ENCODE results near the gene TPRA1.
"Not testable (repeated sequence)": the region's sequence is repeated elsewhere in the genome, so short reads cannot be mapped to it uniquely, and the experiment has no call there.

TPRA1 gene

GRCh38 chr3:127608362-127608718, 17.8 kb upstream of the TPRA1 start:
- Histone ChIP-seq H3K36me3 (replicated peaks) (peaks cover 92% of the 10 kb centered on the region), H3K4me1 (no peaks in the 10 kb centered on the region), H3K27me3 (ENCODE audit: low read depth) (no peaks in the 10 kb centered on the region), H3K4me3 (no peak overlapping the region), H3K9me3 (no peaks in the 10 kb centered on the region)
- DNase-seq (ENCODE audit: low spot score in 2 of 2) = no peak
- in situ Hi-C loops (cut with MboI; ENCODE audit: low sequenced_read_pairs) = no loop called here

GRCh38 chr3:127607675-127608361, 17.3 kb upstream of the TPRA1 start:
- no peak for DNase-seq (ENCODE audit: low spot score in 2 of 2)
- no peaks in the 10 kb centered on the region for H3K4me1 ChIP-seq
- peaks cover 92% of the 10 kb centered on the region for H3K36me3 ChIP-seq (replicated peaks)
- in situ Hi-C loops (cut with MboI; ENCODE audit: low sequenced_read_pairs) = no loop called here
- no peak overlapping the region for H3K4me3 ChIP-seq
- H3K27me3 ChIP-seq (ENCODE audit: low read depth) = no peaks in the 10 kb centered on the region
- no peaks in the 10 kb centered on the region for H3K9me3 ChIP-seq

- Histone ChIP-seq H3K36me3 (replicated peaks) (peaks cover 92% of the 10 kb centered on the region), H3K4me3 (no peak overlapping the region)
- in situ Hi-C loops (cut with MboI; ENCODE audit: low sequenced_read_pairs) = no loop called here
Measured at GRCh38 chr3:127606981-127607595, 16.6 kb upstream of the TPRA1 start.

GRCh38 chr3:127606086-127606805, 15.7 kb upstream of the TPRA1 start:
- Histone ChIP-seq H3K9me3 (no peaks in the 10 kb centered on the region), H3K4me3 (no peak overlapping the region), H3K36me3 (replicated peaks) (peaks cover 93% of the 10 kb centered on the region), H3K27me3 (ENCODE audit: low read depth) (no peaks in the 10 kb centered on the region), H3K4me1 (no peaks in the 10 kb centered on the region)
- DNase-seq (ENCODE audit: low spot score in 2 of 2) = no peak
- in situ Hi-C loops (cut with MboI; ENCODE audit: low sequenced_read_pairs) = no loop called here

More at GRCh38 chr3:127606981-127607595, 16.6 kb upstream of the TPRA1 start:
- Histone ChIP-seq H3K9me3 (no peaks in the 10 kb centered on the region), H3K27me3 (ENCODE audit: low read depth) (no peaks in the 10 kb centered on the region), H3K4me1 (no peaks in the 10 kb centered on the region)
- no peak for DNase-seq (ENCODE audit: low spot score in 2 of 2)

GRCh38 chr3:127605547-127605946, 15.0 kb upstream of the TPRA1 start:
- H3K36me3 ChIP-seq (replicated peaks) = peaks cover 93% of the 10 kb centered on the region
- DNase-seq (ENCODE audit: low spot score in 2 of 2) = not testable (repeated sequence)

GRCh38 chr3:127604546-127605165, 14.1 kb upstream of the TPRA1 start:
- Histone ChIP-seq H3K27me3 (ENCODE audit: low read depth) (no peaks in the 10 kb centered on the region), H3K4me1 (peaks cover 10% of the 10 kb centered on the region; the same call in 1 of the 2 replicates), H3K9me3 (no peaks in the 10 kb centered on the region), H3K4me3 (no peak overlapping the region), H3K36me3 (replicated peaks) (peaks cover 94% of the 10 kb centered on the region)
- in situ Hi-C loops (cut with MboI; ENCODE audit: low sequenced_read_pairs) = no loop called here
- no peak for DNase-seq (ENCODE audit: low spot score in 2 of 2)

More at GRCh38 chr3:127605547-127605946, 15.0 kb upstream of the TPRA1 start:
- in situ Hi-C loops (cut with MboI; ENCODE audit: low sequenced_read_pairs); H3K4me3 ChIP-seq; H3K27me3 ChIP-seq (ENCODE audit: low read depth); H3K9me3 ChIP-seq; H3K4me1 ChIP-seq: not testable (repeated sequence)

- DNase-seq (ENCODE audit: low spot score in 2 of 2) = no peak
- H3K9me3 ChIP-seq = no peaks in the 10 kb centered on the region
- peaks cover 15% of the 10 kb centered on the region for H3K4me1 ChIP-seq
- H3K36me3 ChIP-seq (replicated peaks) = peaks cover 96% of the 10 kb centered on the region
- no peaks in the 10 kb centered on the region for H3K27me3 ChIP-seq (ENCODE audit: low read depth)
- in situ Hi-C loops (cut with MboI; ENCODE audit: low sequenced_read_pairs) = no loop called here
- no peak overlapping the region for H3K4me3 ChIP-seq
Measured at GRCh38 chr3:127604035-127604434, 13.5 kb upstream of the TPRA1 start.

GRCh38 chr3:127600749-127601456, 10.4 kb upstream of the TPRA1 start:
- Histone ChIP-seq H3K9me3 (no peaks in the 10 kb centered on the region), H3K27me3 (ENCODE audit: low read depth) (no peaks in the 10 kb centered on the region), H3K36me3 (replicated peaks) (peaks cover 69% of the 10 kb centered on the region), H3K4me1 (peaks cover 19% of the 10 kb centered on the region), H3K4me3 (peak overlapping the region; percentile 53; the same call in 1 of the 2 replicates)
- DNase-seq (ENCODE audit: low spot score in 2 of 2) = no peak
- in situ Hi-C loops (cut with MboI; ENCODE audit: low sequenced_read_pairs) = no loop called here

GRCh38 chr3:127598841-127599570, 8.5 kb upstream of the TPRA1 start:
- H3K4me1 ChIP-seq = peaks cover 19% of the 10 kb centered on the region
- in situ Hi-C loops (cut with MboI; ENCODE audit: low sequenced_read_pairs) = no loop called here
- H3K36me3 ChIP-seq (replicated peaks) = peaks cover 52% of the 10 kb centered on the region
- DNase-seq (ENCODE audit: low spot score in 2 of 2) = no peak
- H3K4me3 ChIP-seq = peak overlapping the region; percentile 53
- H3K27me3 ChIP-seq (ENCODE audit: low read depth) = no peaks in the 10 kb centered on the region
- H3K9me3 ChIP-seq = no peaks in the 10 kb centered on the region

- H3K4me3 ChIP-seq = peak overlapping the region; percentile 53; the same call in 1 of the 2 replicates
- DNase-seq (ENCODE audit: low spot score in 2 of 2) = no peak
- in situ Hi-C loops (cut with MboI; ENCODE audit: low sequenced_read_pairs) = no loop called here
- H3K4me1 ChIP-seq = peaks cover 19% of the 10 kb centered on the region
- H3K9me3 ChIP-seq = no peaks in the 10 kb centered on the region
- no peaks in the 10 kb centered on the region for H3K27me3 ChIP-seq (ENCODE audit: low read depth)
- H3K36me3 ChIP-seq (replicated peaks) = peaks cover 34% of the 10 kb centered on the region
Measured at GRCh38 chr3:127597020-127597771, 6.7 kb upstream of the TPRA1 start.

GRCh38 chr3:127595303-127595702, 4.8 kb upstream of the TPRA1 start:
- in situ Hi-C loops (cut with MboI; ENCODE audit: low sequenced_read_pairs) = no loop called here
- DNase-seq (ENCODE audit: low spot score in 2 of 2) = no peak
- H3K4me3 ChIP-seq = no peak overlapping the region
- no peaks in the 10 kb centered on the region for H3K9me3 ChIP-seq
- H3K36me3 ChIP-seq (replicated peaks) = peaks cover 17% of the 10 kb centered on the region
- no peaks in the 10 kb centered on the region for H3K27me3 ChIP-seq (ENCODE audit: low read depth)
- peaks cover 25% of the 10 kb centered on the region for H3K4me1 ChIP-seq

- Histone ChIP-seq H3K4me1 (peaks cover 14% of the 10 kb centered on the region), H3K4me3 (no peak overlapping the region), H3K36me3 (replicated peaks) (no peaks in the 10 kb centered on the region; the same call in 1 of the 2 replicates), H3K27me3 (ENCODE audit: low read depth) (no peaks in the 10 kb centered on the region), H3K9me3 (no peaks in the 10 kb centered on the region)
- no peak for DNase-seq (ENCODE audit: low spot score in 2 of 2)
- in situ Hi-C loops (cut with MboI; ENCODE audit: low sequenced_read_pairs) = no loop called here
Measured at GRCh38 chr3:127593178-127593577, 2.6 kb upstream of the TPRA1 start.
